GM21529 (cell line): ENCODE results near the gene ZNF784.

Experiments
- ATAC-seq: cut with Tn5 transposase; IDR thresholded peaks from one replicate; pipeline ENCODE4 v1.9.1; 2021; ENCODE audit not compliant: unreplicated experiment

ZNF784 gene

GRCh38 chr19:55621673-55622231, 2.6 kb downstream of the ZNF784 start:
- ATAC-seq: no peak

GRCh38 chr19:55621205-55621672, 3.1 kb downstream of the ZNF784 start:
- no peak for ATAC-seq

- no peak for ATAC-seq
These were observed 3.8 kb downstream of the ZNF784 start for GRCh38 chr19:55620410-55621204.

GRCh38 chr19:55619286-55619685, 5.1 kb downstream of the ZNF784 start:
- ATAC-seq: no peak

- ATAC-seq: no peak
These were observed 5.9 kb downstream of the ZNF784 start for GRCh38 chr19:55618426-55618825.

- no peak for ATAC-seq
These were observed 6.9 kb downstream of the ZNF784 start for GRCh38 chr19:55617426-55617825.

- ATAC-seq: no peak
These were observed 7.9 kb downstream of the ZNF784 start for GRCh38 chr19:55616395-55616875.

- no peak for ATAC-seq
These were observed 8.6 kb downstream of the ZNF784 start for GRCh38 chr19:55615543-55616394.

GRCh38 chr19:55614711-55615542, 9.4 kb downstream of the ZNF784 start:
- ATAC-seq: no peak

- ATAC-seq: no peak
These were observed 10.2 kb downstream of the ZNF784 start for GRCh38 chr19:55613930-55614710.

GRCh38 chr19:55613396-55613795, 11.0 kb downstream of the ZNF784 start:
- ATAC-seq: no peak

- ATAC-seq: no peak
These were observed 12.3 kb downstream of the ZNF784 start for GRCh38 chr19:55611983-55612645.

- no peak for ATAC-seq
These were observed 12.9 kb downstream of the ZNF784 start for GRCh38 chr19:55611300-55611982.

- no peak for ATAC-seq
These were observed 15.0 kb downstream of the ZNF784 start for GRCh38 chr19:55609326-55609725.

GRCh38 chr19:55606817-55607216, 17.5 kb downstream of the ZNF784 start:
- ATAC-seq: no peak

- no peak for ATAC-seq
These were observed 17.9 kb downstream of the ZNF784 start for GRCh38 chr19:55606471-55606787.

GRCh38 chr19:55605637-55606470, 18.5 kb downstream of the ZNF784 start, which contains the start of gene ZNF865:
ZNF865 (plus strand) TSS chr19:55605647; CDS start chr19:55613619, 7,972 bp downstream.
- ATAC-seq: peak; percentile 1

GRCh38 chr19:55605207-55605636, 19.1 kb downstream of the ZNF784 start:
- peak; percentile 67 for ATAC-seq
